Mucosa of rectum (tissue), 2 donors: ENCODE results near the gene SCN5A.

Experiments
- H3K27ac ChIP-seq, 2 donors: one replicate each; pipeline ENCODE4 v1.7.0; 2013; ENCODE audit warnings: inconsistent platforms in 2 of 2, low read depth in 2 of 2, low read length in 2 of 2
- H3K27me3 ChIP-seq, 2 donors: one replicate each; pipeline ENCODE4 v1.7.0; 2013; ENCODE audit warnings: low read length in 2 of 2; ENCODE audit not compliant: control insufficient read depth in 2 of 2, insufficient read depth in 2 of 2
- H3K36me3 ChIP-seq, 2 donors: one replicate each; pipeline ENCODE4 v1.7.0; 2013; ENCODE audit warnings: low read length in 2 of 2; ENCODE audit not compliant: control insufficient read depth in 2 of 2, insufficient read depth in 2 of 2
- H3K4me1 ChIP-seq, 2 donors: one replicate each; pipeline ENCODE4 v1.7.0; 2013; ENCODE audit warnings: low read length in 2 of 2, mild to moderate bottlenecking in 1 of 2; ENCODE audit not compliant: control insufficient read depth in 2 of 2, insufficient read depth in 2 of 2
- H3K4me3 ChIP-seq, 2 donors: one replicate each; pipeline ENCODE4 v1.7.0; 2013; ENCODE audit warnings: low read length in 2 of 2
- H3K9ac ChIP-seq, 2 donors: one replicate each; pipeline ENCODE4 v1.7.0; 2013; ENCODE audit warnings: low read length in 2 of 2, low read depth in 1 of 2, mild to moderate bottlenecking in 1 of 2
- H3K9me3 ChIP-seq, 2 donors: one replicate each; pipeline ENCODE4 v1.7.0; 2013; ENCODE audit warnings: low read length in 2 of 2; ENCODE audit not compliant: control insufficient read depth in 2 of 2
- donor health status: healthy.
- donor health status: Normal muscosa, but diverticular disease.

The SCN5A gene

DNA sequence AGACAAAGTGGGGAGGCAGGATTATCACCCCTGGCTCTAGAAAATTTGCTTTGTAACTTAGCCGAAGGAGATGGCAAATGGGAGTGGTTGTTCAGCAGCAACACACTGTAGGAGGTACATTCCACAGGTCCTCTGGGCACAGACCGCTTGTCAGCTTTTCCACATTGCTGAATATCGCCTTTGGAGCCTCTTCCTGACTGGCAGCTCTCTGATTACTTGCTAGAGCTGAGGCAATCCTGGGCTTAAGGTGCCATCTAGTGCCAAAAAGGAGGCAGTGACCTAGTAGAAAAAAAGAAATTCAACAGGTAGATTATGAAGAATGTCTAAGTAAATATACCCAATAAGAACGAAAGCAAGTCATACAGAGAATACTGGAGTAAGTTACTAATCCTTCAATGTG lies 13.1 kb upstream of the SCN5A start:
- H3K36me3 ChIP-seq = no peaks in the 10 kb centered on the region
- no peak overlapping the region for H3K4me3 ChIP-seq
- H3K27me3 ChIP-seq = peaks cover 1 to 13% of the 10 kb centered on the region in 2 donors
- no peak overlapping the region for H3K9ac ChIP-seq
- no peak overlapping the region for H3K27ac ChIP-seq
- no peaks in the 10 kb centered on the region for H3K4me1 ChIP-seq
- H3K9me3 ChIP-seq = peaks cover 5 to 9% of the 10 kb centered on the region in 2 donors

DNA sequence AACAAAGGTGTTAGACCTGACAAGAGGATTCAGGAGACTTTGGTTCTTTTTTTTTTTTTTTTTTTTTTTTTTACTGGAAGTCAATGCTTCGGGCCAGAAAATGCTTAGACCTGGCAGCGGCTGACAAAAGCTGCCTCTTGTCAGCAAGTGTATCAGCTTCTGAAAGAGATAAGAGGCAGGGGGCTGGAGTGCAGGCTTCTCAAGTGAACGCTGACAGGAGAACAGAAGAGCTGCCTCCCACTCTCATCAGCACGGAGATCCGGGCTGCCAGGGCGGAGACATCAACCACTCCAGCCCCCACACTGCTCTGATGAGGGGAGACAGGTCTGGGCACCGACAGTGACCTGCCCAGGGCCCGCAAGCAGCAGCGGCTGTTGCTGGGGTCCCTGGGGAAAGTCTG lies 9.4 kb upstream of the SCN5A start:
- no peak overlapping the region for H3K4me3 ChIP-seq
- H3K27me3 ChIP-seq = peaks cover 10 to 22% of the 10 kb centered on the region in 2 donors
- peaks cover 5 to 9% of the 10 kb centered on the region in 2 donors for H3K9me3 ChIP-seq
- peaks cover 1 to 2% of the 10 kb centered on the region in 2 donors for H3K4me1 ChIP-seq
- H3K27ac ChIP-seq = no peak overlapping the region
- no peak overlapping the region for H3K9ac ChIP-seq
- H3K36me3 ChIP-seq = no peaks in the 10 kb centered on the region

DNA sequence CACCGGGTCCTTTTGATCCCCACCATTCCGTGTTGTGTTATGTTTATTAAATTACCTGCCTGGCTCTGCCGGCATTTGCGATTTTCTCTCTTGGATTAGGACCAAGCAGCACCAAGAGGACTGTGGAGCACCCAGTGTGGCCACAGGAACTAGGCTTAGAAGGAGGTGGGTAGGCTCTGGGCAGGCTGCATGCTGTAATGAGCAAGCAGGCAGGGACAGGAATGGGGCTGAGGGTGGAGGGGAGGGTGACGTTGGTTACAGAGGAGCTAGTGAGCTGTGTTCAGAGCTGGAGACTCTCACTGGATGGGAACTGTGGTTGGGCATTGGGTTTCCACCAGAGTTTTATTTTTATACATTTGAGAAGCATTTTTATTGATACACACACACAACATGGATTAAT lies 7.9 kb upstream of the SCN5A start:
- Histone ChIP-seq H3K4me1 (peaks cover 6 to 7% of the 10 kb centered on the region in 2 donors), H3K36me3 (no peaks in the 10 kb centered on the region), H3K27ac (no peak overlapping the region), H3K27me3 (peaks cover 10 to 22% of the 10 kb centered on the region in 2 donors), H3K4me3 (no peak overlapping the region), H3K9ac (no peak overlapping the region), H3K9me3 (peaks cover 0 to 4% of the 10 kb centered on the region in 2 donors)

DNA sequence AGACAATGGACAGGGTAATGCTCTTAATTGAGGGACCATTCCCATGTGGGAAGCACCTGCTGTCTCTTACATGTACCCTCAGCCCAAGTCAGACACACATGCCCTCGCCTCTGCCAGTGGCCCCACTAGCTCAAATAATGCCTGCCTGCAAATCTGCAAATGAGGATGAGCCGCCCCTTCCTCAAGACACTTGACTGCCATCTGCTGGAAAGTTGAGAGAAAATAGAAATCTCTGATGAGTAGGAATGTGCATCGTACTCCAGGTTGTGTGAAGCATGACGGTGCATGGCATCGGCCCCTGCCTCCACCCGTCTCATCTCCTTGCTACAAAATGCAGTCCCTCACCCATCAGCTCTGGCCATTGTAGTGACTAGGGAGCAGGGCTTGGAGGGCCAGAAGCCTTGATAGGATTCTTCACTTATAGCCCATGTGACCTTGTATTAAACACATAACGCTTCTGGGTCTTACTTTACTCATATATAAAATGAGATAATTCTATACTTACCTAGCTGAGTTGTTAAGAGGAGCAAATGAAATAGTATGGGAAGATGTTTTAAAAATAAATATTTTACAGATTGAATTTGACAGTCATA lies 6.3 kb upstream of the SCN5A start:
- H3K4me3 ChIP-seq = no peak overlapping the region
- H3K27ac ChIP-seq = no peak overlapping the region
- no peaks in the 10 kb centered on the region for H3K9me3 ChIP-seq
- peaks cover 10 to 22% of the 10 kb centered on the region in 2 donors for H3K27me3 ChIP-seq
- H3K9ac ChIP-seq = no peak overlapping the region
- peaks cover 6 to 7% of the 10 kb centered on the region in 2 donors for H3K4me1 ChIP-seq
- H3K36me3 ChIP-seq = no peaks in the 10 kb centered on the region

DNA sequence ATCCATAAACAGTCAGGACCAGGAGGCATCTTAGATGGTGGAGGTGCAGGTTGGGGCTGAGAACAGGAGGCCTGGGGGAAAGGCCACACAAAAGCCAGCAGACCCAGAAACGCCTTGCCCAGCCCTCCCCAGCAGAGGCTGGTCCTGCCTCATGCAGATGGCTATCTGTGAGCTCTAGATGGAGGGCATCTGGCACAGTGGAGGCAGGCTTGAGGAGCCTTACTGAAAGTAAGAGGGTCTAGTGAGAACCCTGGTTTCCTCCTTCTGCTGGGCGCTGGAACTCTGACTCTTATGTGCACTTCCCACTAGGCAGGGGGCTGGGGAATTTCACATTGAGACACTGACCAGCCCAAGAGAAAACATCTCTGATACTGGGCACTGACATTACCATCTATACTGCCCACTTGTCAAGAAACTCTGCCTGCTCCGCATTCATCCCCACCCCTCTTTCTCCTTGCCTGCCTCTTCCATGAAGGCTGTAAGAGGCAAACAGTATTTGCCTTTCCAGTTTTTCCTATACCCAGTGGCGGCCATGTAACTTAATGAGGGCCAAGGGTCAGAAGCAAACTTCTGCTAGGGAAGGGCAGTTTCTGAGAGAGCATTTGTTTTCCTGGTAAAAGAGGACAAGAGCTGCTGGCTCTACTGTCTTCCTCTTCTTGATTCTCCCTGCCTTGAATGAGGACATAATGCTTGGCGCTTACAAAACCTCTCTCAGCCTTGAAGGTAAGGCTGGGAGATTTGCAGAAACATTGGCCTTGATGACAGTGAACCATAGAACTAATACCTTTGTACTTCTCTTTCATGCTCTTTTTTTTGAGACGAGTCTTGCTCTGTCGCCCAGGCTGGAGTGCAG lies 4.4 kb upstream of the SCN5A start:
- H3K36me3 ChIP-seq = no peaks in the 10 kb centered on the region
- no peak overlapping the region for H3K4me3 ChIP-seq
- H3K27ac ChIP-seq = peak overlapping the region in 1 of 2 donors; percentile 61
- H3K27me3 ChIP-seq = peaks cover 16 to 17% of the 10 kb centered on the region in 2 donors
- no peak overlapping the region for H3K9ac ChIP-seq
- H3K4me1 ChIP-seq = peaks cover 10 to 17% of the 10 kb centered on the region in 2 donors
- H3K9me3 ChIP-seq = no peaks in the 10 kb centered on the region

DNA sequence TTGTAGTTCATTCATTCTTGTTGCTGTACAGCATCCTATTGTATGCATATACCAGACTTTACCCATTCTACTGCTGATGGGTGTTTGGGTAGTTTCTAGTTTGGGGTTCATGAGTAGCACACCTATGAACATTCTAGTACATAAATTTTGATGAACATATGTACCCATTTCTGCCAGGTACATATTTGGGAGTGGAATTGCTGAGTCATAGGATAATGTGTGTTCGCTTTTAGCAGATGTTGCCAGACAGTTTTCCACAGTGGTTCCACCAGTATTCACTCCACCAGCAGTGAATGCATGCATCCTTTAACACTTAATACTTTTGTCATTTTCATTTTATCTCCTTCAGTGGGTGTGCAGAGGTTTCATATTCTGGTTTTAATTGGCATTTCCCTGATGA lies 3.4 kb upstream of the SCN5A start:
- Histone ChIP-seq H3K4me3 (no peak overlapping the region), H3K36me3 (no peaks in the 10 kb centered on the region), H3K27ac (no peak overlapping the region), H3K9me3 (no peaks in the 10 kb centered on the region), H3K9ac (no peak overlapping the region), H3K27me3 (peaks cover 21 to 26% of the 10 kb centered on the region in 2 donors), H3K4me1 (peaks cover 13 to 20% of the 10 kb centered on the region in 2 donors)

DNA sequence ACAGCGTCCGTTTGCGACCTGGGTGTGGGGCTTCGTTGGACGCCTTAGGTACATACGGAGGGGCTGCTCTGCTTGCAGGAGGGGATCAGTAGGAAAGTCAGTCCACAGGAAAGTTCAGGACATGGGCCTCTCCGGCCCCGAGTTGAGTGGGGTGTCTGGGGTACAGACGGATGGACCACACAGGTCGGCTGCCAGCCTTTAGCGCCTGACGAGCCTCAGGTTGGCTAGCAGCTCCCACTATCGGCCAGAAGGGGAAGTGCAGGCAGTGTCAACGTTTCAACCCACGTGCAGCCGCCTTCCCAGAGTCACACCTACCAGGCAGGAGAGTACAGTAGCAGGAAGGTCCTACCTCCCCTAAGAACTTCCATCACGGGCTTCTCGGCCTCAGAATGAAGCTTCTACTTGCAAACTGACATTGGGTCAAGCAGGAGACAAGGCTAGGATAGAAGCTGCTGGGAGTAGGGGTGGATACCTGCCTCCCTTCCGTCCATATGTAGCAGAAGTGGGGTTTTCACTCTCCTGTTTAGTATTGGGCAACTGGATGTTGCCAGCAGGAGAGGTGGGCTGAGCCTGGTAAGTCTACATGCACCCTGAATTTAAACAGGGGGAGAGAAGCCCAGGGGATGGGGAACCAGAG lies 1.8 kb upstream of the SCN5A start:
- Histone ChIP-seq H3K9ac (no peak overlapping the region), H3K27ac (no peak overlapping the region), H3K9me3 (no peaks in the 10 kb centered on the region), H3K36me3 (no peaks in the 10 kb centered on the region), H3K4me1 (peaks cover 13 to 20% of the 10 kb centered on the region in 2 donors), H3K4me3 (no peak overlapping the region), H3K27me3 (peaks cover 20 to 21% of the 10 kb centered on the region in 2 donors)

DNA sequence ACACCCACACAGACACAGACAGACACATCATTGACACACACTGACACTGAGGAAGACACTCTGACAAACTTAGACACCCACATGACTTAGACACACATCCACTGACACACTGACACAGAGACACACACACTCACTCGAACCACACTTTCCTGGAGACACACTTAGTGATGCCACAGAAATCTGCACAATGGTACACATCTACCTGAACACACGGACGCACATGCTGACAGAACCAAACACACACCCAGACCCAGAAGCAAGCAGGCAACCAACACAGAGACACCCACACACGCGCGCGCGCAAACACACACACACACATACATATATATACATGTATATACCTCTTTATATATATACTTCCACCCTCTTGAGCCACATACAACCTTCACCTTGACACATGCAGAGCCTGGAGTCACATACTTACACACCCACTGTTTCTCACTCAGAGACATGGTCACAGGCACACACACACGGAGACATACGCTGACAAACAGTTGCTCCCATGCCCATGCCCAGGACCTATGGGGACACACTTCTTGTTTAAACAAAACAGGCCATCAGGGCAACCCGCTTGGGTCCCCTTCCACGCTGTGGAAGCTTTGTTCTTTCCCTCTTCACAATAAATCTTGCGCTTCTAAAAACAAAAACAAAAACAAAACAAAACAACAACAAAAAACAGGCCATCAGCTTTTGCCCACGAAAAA lies 913 bp upstream of the SCN5A start:
- Histone ChIP-seq H3K27ac (no peak overlapping the region), H3K4me3 (peak overlapping the region; percentile 44 to 68), H3K36me3 (no peaks in the 10 kb centered on the region), H3K4me1 (peaks cover 13 to 20% of the 10 kb centered on the region in 2 donors), H3K9ac (peak overlapping the region in 1 of 2 donors; percentile 32), H3K27me3 (peaks cover 19 to 20% of the 10 kb centered on the region in 2 donors), H3K9me3 (no peaks in the 10 kb centered on the region)

DNA sequence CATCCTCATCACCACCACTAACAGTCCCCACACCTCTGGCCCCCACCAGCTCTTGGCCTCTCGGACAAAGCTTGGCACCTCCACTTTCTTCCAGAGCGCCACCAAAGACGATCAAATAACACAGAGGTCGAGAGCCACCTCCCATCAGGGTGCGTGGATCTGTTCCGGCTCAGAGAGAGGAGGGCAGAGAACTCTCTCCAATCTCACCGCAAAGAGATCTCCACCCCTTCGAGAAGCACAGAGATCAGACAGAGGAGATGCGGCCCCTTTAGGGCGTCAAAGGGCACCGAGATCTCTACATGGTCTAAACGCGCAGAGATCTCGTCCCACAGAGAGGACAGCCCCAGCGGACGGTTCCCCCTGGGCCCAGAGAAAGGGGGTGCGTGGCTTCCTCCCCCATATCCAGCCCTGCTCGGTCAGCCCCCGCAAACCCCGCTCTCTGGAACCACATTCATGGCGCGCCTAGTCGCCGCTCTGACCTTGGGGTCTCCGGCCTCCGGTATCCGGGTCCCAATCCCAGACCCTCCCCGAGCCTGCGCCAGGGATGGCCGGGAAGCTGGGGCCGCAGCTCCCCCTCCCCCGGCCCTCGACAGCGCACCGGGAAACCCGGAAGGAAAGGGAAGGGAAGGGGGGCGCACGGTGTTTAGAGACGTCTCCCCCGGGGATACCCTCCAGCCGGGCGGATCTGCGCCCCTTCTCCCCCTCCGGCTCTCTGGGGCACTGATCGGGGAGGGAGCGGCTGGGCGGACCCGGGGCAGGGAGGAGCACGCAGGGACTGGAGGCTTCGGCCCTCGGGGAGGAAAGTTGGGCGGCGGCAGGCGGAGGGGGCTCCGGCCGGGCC lies 608 bp downstream of the SCN5A start:
- H3K27me3 ChIP-seq = peaks cover 20 to 23% of the 10 kb centered on the region in 2 donors
- H3K9ac ChIP-seq = peak overlapping the region; percentile 6 to 44
- no peaks in the 10 kb centered on the region for H3K36me3 ChIP-seq
- H3K9me3 ChIP-seq = no peaks in the 10 kb centered on the region
- H3K4me3 ChIP-seq = peak overlapping the region in 1 of 2 donors; percentile 63
- H3K27ac ChIP-seq = no peak overlapping the region
- peaks cover 11 to 19% of the 10 kb centered on the region in 2 donors for H3K4me1 ChIP-seq
